ENCODE results near the gene RANBP9. TPM values are rescaled to one million over a fixed set of nuclear protein-coding genes. Genes with fewer than 3 reads are reported as not detected.

Gene RANBP9
- total and polyA plus RNA-seq, 9 of the 15 experiments (the other 6 are each of a cell fraction or from before 2014, with no cell fraction given) = 27.5 to 130 (median 61.5) TPM

GRCh38 chr6:13698715-13699114, 12.9 kb downstream of the RANBP9 start:
- CTCF ChIA-PET (ENCODE audit: low intra/inter-chr PET ratio) = no interaction called here
- WGBS (ENCODE audit: insufficient coverage, low coverage, missing lambda C conversion rate) = 82% methylated on average over 5 of the region's 5 CpGs
- DNase-seq (ENCODE audit: extremely low read depth in 1 of 4, low spot score in 3 of 4) (no peak), ATAC-seq (no peak), FAIRE-seq (no peak)
- intact Hi-C loops (cut with micrococcal nuclease) = no loop called here
- BruUV-seq (replicated peaks) = no TSS peak
- Histone ChIP-seq H3K9me3 (replicated peaks; ENCODE audit: control insufficient read depth, insufficient read depth, low read depth, low read length) (no peaks in the 10 kb centered on the region), H3K9me1 (ENCODE audit: control insufficient read depth, insufficient read depth, low read length) (no peaks in the 10 kb centered on the region), H4K20me1 (replicated peaks; ENCODE audit: control insufficient read depth, insufficient read depth, low read length) (peaks cover 21% of the 10 kb centered on the region; the same call in 1 of the 2 replicates), H3K36me3 (ENCODE audit: control insufficient read depth, insufficient read depth, low read length) (peaks cover 52% of the 10 kb centered on the region), H2AFZ (ENCODE audit: low read depth, low read length) (no peak overlapping the region), H3K27me3 (ENCODE audit: control insufficient read depth in 2 of 2, insufficient read depth in 2 of 2, low read length in 2 of 2) (no peaks in the 10 kb centered on the region), H3K9ac (ENCODE audit: insufficient read depth in 1 of 2, low read depth in 2 of 2, low read length in 2 of 2) (no peak overlapping the region), H3K4me3 (no peak overlapping the region), H3K79me2 (ENCODE audit: control insufficient read depth, insufficient read depth, low read length) (peaks cover 99% of the 10 kb centered on the region), H3K27ac (ENCODE audit: extremely low read depth, low read depth, low read length) (no peak overlapping the region), H3K4me2 (ENCODE audit: insufficient read depth, low read length) (no peak overlapping the region), H3K4me1 (replicated peaks in 1 of 2; ENCODE audit: control insufficient read depth in 2 of 2, insufficient read depth in 2 of 2, low read length in 2 of 2) (peaks cover 5 to 57% of the 10 kb centered on the region in 2 experiments; a peak in 4 of 5 replicates)
- in situ Hi-C loops (cut with MboI) = no loop called here
- POLR2A ChIA-PET = interaction anchor here (0.8 to 2.3 kb wide), 3 partner anchors 10 to 68 kb away, joined by 3 to 7 read pairs (median 3); no protein-coding TSS in a partner anchor
- TF ChIP-seq GABPB2 (CRISPR knock-in tag; conservative IDR thresholded peaks at IDR 0.05) = no peak
- no peak for TF ChIP-seq ATF6 (CRISPR knock-in tag; IDR thresholded peaks at IDR 0.05)
- no peak for TF ChIP-seq PCBP1 (IDR thresholded peaks at IDR 0.05; ENCODE audit: low read depth, low read length, poor library complexity, severe bottlenecking)
- no peak for TF ChIP-seq SIN3A (IDR thresholded peaks at IDR 0.05; ENCODE audit: borderline replicate concordance in 2 of 2, control insufficient read depth in 1 of 2, low read depth in 2 of 2, low read length in 2 of 2)
- TF ChIP-seq ZNF699 (CRISPR knock-in tag; IDR thresholded peaks at IDR 0.05; ENCODE audit: insufficient replicate concordance) = no peak
- no peak for TF ChIP-seq CEBPB (tag; IDR thresholded peaks at IDR 0.05)
- no peak for TF ChIP-seq ZNF121 (CRISPR knock-in tag; conservative IDR thresholded peaks at IDR 0.05)
- no peak for TF ChIP-seq SIX5 (IDR thresholded peaks at IDR 0.05; ENCODE audit: borderline replicate concordance in 1 of 2, insufficient read depth in 1 of 2, low read depth in 1 of 2, low read length in 2 of 2)
- TF ChIP-seq HDAC2 (IDR thresholded peaks at IDR 0.05) = no peak
- TF ChIP-seq SIRT6 (IDR thresholded peaks at IDR 0.05; ENCODE audit: low read depth, low read length) = no peak
- no peak for TF ChIP-seq ZNF395 (CRISPR knock-in tag; IDR thresholded peaks at IDR 0.05)
- no peak for TF ChIP-seq ZNF830 (CRISPR knock-in tag; IDR thresholded peaks at IDR 0.05)
- no peak for TF ChIP-seq ZNF586 (CRISPR knock-in tag; conservative IDR thresholded peaks at IDR 0.05)
- TF ChIP-seq XRCC5 (IDR thresholded peaks at IDR 0.05; ENCODE audit: low read depth, low read length) = no peak

All from K562 (cell line).